ENCODE results near the gene VEZF1. TPM values are rescaled to one million over a fixed set of nuclear protein-coding genes. Genes with fewer than 3 reads are reported as not detected.
A peak's percentile ranks its signal among the peaks of the same experiment; 100 is the strongest.

Gene VEZF1
- total and polyA plus RNA-seq, 4 donors = 18.0 to 78.9 (median 43.9) TPM

- H3K4me3 ChIP-seq = no peak overlapping the region
- DNase-seq = no peak
- H3K36me3 ChIP-seq (ENCODE audit: control insufficient read depth in 4 of 4, insufficient read depth in 4 of 4, low read length in 4 of 4) = no peaks in the 10 kb centered on the region
- no peak for ATAC-seq (ENCODE audit: insufficient read depth, low FRiP score)
- peaks cover 13 to 56% (median 35%) of the 10 kb centered on the region in 5 donors for H3K4me1 ChIP-seq (ENCODE audit: control insufficient read depth in 5 of 5, insufficient read depth in 5 of 5, low read length in 5 of 5)
- H3K27me3 ChIP-seq (ENCODE audit: control insufficient read depth in 3 of 3, insufficient read depth in 3 of 3, low read length in 2 of 3) = no peaks in the 10 kb centered on the region
- H3K9ac ChIP-seq (ENCODE audit: insufficient read depth in 1 of 2, low read length in 2 of 2) = no peak overlapping the region
- peak overlapping the region; percentile 83 to 93 for H3K27ac ChIP-seq (ENCODE audit: low read depth in 1 of 2, low read length in 1 of 2)
- no peak for TF ChIP-seq CTCF (IDR thresholded peaks at IDR 0.05; ENCODE audit: control extremely low read depth, extremely low read depth)
- 66 to 84% methylated on average over 5 of the region's 5 CpGs for WGBS, 2 donors
- no peaks in the 10 kb centered on the region for H3K9me3 ChIP-seq (ENCODE audit: control insufficient read depth in 4 of 4, insufficient read depth in 3 of 4, low read length in 3 of 4)
These were observed 38.4 kb downstream of the VEZF1 start for GRCh38 chr17:57949649-57950048.

GRCh38 chr17:57948555-57949420 is 39.3 kb downstream of the VEZF1 start:
- Histone ChIP-seq H3K27me3 (ENCODE audit: control insufficient read depth in 3 of 3, insufficient read depth in 3 of 3, low read length in 2 of 3) (no peaks in the 10 kb centered on the region), H3K4me3 (no peak overlapping the region), H3K36me3 (ENCODE audit: control insufficient read depth in 4 of 4, insufficient read depth in 4 of 4, low read length in 4 of 4) (no peaks in the 10 kb centered on the region), H3K4me1 (ENCODE audit: control insufficient read depth in 5 of 5, insufficient read depth in 5 of 5, low read length in 5 of 5) (peaks cover 12 to 55% (median 32%) of the 10 kb centered on the region in 5 donors), H3K9me3 (ENCODE audit: control insufficient read depth in 4 of 4, insufficient read depth in 3 of 4, low read length in 3 of 4) (no peaks in the 10 kb centered on the region), H3K27ac (ENCODE audit: low read depth in 1 of 2, low read length in 1 of 2) (peak overlapping the region; percentile 83 to 93), H3K9ac (ENCODE audit: insufficient read depth in 1 of 2, low read length in 2 of 2) (peak overlapping the region in 1 of 2 donors; percentile 37)
- ATAC-seq (ENCODE audit: insufficient read depth, low FRiP score) = peak; percentile 49
- 31 to 42% methylated on average over 5 of the region's 5 CpGs for WGBS, 2 donors
- TF ChIP-seq CTCF (IDR thresholded peaks at IDR 0.05; ENCODE audit: control extremely low read depth, extremely low read depth) = no peak
- no peak for DNase-seq

- WGBS, 2 donors = 75 to 84% methylated on average over 5 of the region's 5 CpGs
- TF ChIP-seq CTCF (IDR thresholded peaks at IDR 0.05; ENCODE audit: control extremely low read depth, extremely low read depth) = no peak
- no peaks in the 10 kb centered on the region for H3K36me3 ChIP-seq (ENCODE audit: control insufficient read depth in 4 of 4, insufficient read depth in 4 of 4, low read length in 4 of 4)
- peak overlapping the region; percentile 83 to 89 for H3K27ac ChIP-seq (ENCODE audit: low read depth in 1 of 2, low read length in 1 of 2)
- H3K4me3 ChIP-seq = no peak overlapping the region
- DNase-seq = no peak
- no peak for ATAC-seq (ENCODE audit: insufficient read depth, low FRiP score)
- H3K9me3 ChIP-seq (ENCODE audit: control insufficient read depth in 4 of 4, insufficient read depth in 3 of 4, low read length in 3 of 4) = no peaks in the 10 kb centered on the region
- no peaks in the 10 kb centered on the region for H3K27me3 ChIP-seq (ENCODE audit: control insufficient read depth in 3 of 3, insufficient read depth in 3 of 3, low read length in 2 of 3)
- peaks cover 6 to 55% (median 29%) of the 10 kb centered on the region in 5 donors for H3K4me1 ChIP-seq (ENCODE audit: control insufficient read depth in 5 of 5, insufficient read depth in 5 of 5, low read length in 5 of 5)
- no peak overlapping the region for H3K9ac ChIP-seq (ENCODE audit: insufficient read depth in 1 of 2, low read length in 2 of 2)
These were observed 39.9 kb downstream of the VEZF1 start for GRCh38 chr17:57948169-57948554.
